ENCODE data around the gene C6orf132.
A peak's percentile ranks its signal among the peaks of the same experiment; 100 is the strongest.

Gene C6orf132

GRCh38 chr6:42090819-42091717 lies 51.4 kb downstream of the C6orf132 start:
- TF ChIP-seq, protein P1, sequence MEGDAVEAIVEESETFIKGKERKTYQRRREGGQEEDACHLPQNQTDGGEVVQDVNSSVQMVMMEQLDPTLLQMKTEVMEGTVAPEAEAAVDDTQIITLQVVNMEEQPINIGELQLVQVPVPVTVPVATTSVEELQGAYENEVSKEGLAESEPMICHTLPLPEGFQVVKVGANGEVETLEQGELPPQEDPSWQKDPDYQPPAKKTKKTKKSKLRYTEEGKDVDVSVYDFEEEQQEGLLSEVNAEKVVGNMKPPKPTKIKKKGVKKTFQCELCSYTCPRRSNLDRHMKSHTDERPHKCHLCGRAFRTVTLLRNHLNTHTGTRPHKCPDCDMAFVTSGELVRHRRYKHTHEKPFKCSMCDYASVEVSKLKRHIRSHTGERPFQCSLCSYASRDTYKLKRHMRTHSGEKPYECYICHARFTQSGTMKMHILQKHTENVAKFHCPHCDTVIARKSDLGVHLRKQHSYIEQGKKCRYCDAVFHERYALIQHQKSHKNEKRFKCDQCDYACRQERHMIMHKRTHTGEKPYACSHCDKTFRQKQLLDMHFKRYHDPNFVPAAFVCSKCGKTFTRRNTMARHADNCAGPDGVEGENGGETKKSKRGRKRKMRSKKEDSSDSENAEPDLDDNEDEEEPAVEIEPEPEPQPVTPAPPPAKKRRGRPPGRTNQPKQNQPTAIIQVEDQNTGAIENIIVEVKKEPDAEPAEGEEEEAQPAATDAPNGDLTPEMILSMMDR (IDR thresholded peaks at IDR 0.05; ENCODE audit: low read length, missing control alignments), result no peak
- no peak for DNase-seq (ENCODE audit: low read depth)
- H3K4me3 ChIP-seq (replicated peaks; ENCODE audit: low read depth, low read length), result no peak overlapping the region

- peak; percentile 34 for DNase-seq (ENCODE audit: low read depth)
- no peak overlapping the region for H3K4me3 ChIP-seq (replicated peaks; ENCODE audit: low read depth, low read length)
- TF ChIP-seq, protein P1 (IDR thresholded peaks at IDR 0.05; ENCODE audit: low read length, missing control alignments), result no peak
Measured at GRCh38 chr6:42088101-42088591, 54.3 kb downstream of the C6orf132 start.

DNA sequence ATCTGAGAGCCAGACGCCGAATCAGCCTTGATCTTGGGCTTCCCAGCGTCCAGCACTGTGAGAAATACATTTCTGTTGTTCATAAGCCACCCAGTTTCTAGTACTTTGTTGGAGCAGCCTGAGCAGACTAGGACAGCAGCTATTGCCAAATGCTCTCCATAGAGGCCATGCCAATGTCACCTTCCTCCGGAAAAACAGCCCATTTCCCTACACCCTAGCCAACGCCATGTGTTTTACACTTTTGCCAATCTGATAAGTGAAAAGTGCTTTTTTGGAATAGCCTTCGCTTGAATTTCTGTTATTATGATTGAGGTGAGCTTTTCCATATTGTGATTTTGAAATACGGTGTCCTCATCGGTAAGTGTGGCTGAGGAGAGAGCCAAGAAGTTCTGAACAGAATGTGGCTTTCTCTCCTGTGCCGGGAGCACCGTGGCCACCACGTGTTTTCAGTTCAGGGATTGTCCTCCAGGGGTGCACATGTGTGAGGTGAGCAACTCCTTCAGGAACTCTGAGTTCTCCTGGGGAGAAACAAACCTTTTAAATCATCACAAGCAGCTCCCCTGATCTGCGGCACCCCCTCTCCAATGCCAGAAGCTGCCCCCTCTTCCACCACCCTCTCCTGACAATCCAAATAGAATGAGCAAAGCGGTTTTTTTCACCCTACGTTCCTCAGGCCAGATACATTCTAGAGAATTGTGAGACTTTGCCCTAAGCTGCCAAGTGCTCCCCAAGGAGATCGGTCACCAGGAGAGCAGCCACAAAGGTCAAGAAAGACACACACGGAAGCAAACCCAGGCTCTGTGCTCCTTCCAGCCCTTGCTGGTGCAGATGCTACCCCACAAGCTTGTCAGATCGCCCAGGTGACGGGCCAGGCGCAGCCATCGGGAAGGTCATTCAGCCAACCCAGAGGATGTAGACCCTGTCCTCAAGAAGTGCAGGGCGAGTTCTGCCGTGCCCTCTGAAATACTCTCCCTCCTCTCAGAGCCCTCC lies 56.1 kb downstream of the C6orf132 start:
- DNase-seq (ENCODE audit: low read depth), result no peak
- H3K4me3 ChIP-seq (replicated peaks; ENCODE audit: low read depth, low read length), result no peak overlapping the region
- TF ChIP-seq, protein P1 (IDR thresholded peaks at IDR 0.05; ENCODE audit: low read length, missing control alignments), result peak; percentile 20

- TF ChIP-seq, protein P1 (IDR thresholded peaks at IDR 0.05; ENCODE audit: low read length, missing control alignments), result peak; percentile 36
- no peak for DNase-seq (ENCODE audit: low read depth)
- no peak overlapping the region for H3K4me3 ChIP-seq (replicated peaks; ENCODE audit: low read depth, low read length)
Measured at GRCh38 chr6:42084889-42085288, 57.5 kb downstream of the C6orf132 start.

GRCh38 chr6:42083530-42083929 lies 58.9 kb downstream of the C6orf132 start:
- no peak overlapping the region for H3K4me3 ChIP-seq (replicated peaks; ENCODE audit: low read depth, low read length)
- TF ChIP-seq, protein P1 (IDR thresholded peaks at IDR 0.05; ENCODE audit: low read length, missing control alignments), result no peak
- no peak for DNase-seq (ENCODE audit: low read depth)

GRCh38 chr6:42079941-42080464 lies 62.4 kb downstream of the C6orf132 start:
- no peak for DNase-seq (ENCODE audit: low read depth)
- no peak overlapping the region for H3K4me3 ChIP-seq (replicated peaks; ENCODE audit: low read depth, low read length)
- TF ChIP-seq, protein P1 (IDR thresholded peaks at IDR 0.05; ENCODE audit: low read length, missing control alignments), result no peak

All from fibroblast of pulmonary artery (primary cell).